NB4 (cell line): ENCODE data around the gene SS18L1.

Experiments used
- POLR2A ChIP-seq: IDR thresholded peaks from 2 replicates; pipeline ENCODE4 v1.6.1; 2011; ENCODE audit warnings: mild to moderate bottlenecking; ENCODE audit not compliant: insufficient read length; ENCODE audit errors: extremely low read depth
- TF ChIP-seq, protein P1 (sequence below): IDR thresholded peaks from one replicate; pipeline ENCODE4 v1.5.1; 2012; ENCODE audit warnings: low read depth, low read length
- TF ChIP-seq, protein P2 (sequence below): IDR thresholded peaks from 2 replicates; pipeline ENCODE4 v1.6.1; 2011; ENCODE audit warnings: low read depth, low read length

DNA sequence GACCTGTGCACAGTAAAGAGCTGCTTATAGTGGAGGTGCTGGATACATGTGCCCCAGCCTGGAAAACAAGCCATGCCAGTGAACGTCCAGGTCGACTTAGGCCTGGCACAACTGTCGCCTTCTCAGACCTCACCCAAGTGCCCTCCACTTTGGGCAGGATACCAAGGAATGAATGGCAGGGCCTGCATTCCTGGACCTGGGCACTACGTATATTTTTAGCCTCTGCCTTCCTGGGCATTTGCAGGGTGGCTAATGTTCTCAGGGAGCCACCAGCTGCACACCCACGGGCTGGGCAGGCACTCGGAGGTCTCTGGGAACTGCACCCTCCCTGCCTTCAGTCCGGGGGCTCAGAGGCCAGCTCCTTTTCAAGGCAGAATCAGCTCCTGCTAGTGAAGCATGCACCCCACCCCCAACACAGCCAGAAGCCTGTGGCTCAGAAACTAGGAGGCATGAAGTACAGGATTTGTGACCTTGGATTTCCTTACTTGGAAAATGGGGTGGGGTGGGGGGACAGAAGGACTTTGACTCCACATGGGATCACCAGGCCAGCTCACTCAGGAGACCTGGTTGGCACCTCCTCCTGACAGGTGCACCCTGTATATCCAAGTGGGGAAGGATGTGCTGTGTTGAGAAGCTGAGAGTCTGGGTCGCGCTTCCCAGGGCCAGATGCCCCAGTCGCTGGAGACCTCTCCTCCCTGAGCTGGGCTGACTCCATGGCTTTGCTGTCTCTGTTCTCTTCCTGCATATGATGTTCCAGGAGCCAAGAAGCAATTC lies 23.8 kb upstream of the SS18L1 start:
- TF ChIP-seq, protein P1, sequence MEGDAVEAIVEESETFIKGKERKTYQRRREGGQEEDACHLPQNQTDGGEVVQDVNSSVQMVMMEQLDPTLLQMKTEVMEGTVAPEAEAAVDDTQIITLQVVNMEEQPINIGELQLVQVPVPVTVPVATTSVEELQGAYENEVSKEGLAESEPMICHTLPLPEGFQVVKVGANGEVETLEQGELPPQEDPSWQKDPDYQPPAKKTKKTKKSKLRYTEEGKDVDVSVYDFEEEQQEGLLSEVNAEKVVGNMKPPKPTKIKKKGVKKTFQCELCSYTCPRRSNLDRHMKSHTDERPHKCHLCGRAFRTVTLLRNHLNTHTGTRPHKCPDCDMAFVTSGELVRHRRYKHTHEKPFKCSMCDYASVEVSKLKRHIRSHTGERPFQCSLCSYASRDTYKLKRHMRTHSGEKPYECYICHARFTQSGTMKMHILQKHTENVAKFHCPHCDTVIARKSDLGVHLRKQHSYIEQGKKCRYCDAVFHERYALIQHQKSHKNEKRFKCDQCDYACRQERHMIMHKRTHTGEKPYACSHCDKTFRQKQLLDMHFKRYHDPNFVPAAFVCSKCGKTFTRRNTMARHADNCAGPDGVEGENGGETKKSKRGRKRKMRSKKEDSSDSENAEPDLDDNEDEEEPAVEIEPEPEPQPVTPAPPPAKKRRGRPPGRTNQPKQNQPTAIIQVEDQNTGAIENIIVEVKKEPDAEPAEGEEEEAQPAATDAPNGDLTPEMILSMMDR = no peak
- no peak for TF ChIP-seq POLR2A
- TF ChIP-seq, protein P2, sequence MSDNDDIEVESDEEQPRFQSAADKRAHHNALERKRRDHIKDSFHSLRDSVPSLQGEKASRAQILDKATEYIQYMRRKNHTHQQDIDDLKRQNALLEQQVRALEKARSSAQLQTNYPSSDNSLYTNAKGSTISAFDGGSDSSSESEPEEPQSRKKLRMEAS = no peak
